ENCODE results near the gene SLIT3.
A peak's percentile ranks its signal among the peaks of the same experiment; 100 is the strongest.

SLIT3 gene

GRCh38 chr5:169070413-169070812 lies 230.5 kb downstream of the SLIT3 start:
- Histone ChIP-seq H3K27ac (peak overlapping the region; percentile 63), H3K27me3 (ENCODE audit: control insufficient read depth, insufficient read depth, low read length) (no peaks in the 10 kb centered on the region), H3K79me2 (peaks cover 10% of the 10 kb centered on the region), H3K9ac (no peak overlapping the region), H3K4me1 (peaks cover 19% of the 10 kb centered on the region), H2AFZ (no peak overlapping the region), H3K4me3 (ENCODE audit: low read depth, low read length) (no peak overlapping the region), H3K4me2 (ENCODE audit: low read length) (peak overlapping the region; percentile 52), H3K9me3 (ENCODE audit: control insufficient read depth, low read length) (no peaks in the 10 kb centered on the region), H3K36me3 (ENCODE audit: control insufficient read depth, insufficient read depth, low read length) (no peaks in the 10 kb centered on the region)
- no peak for TF ChIP-seq CTCF (IDR thresholded peaks at IDR 0.05)

DNA sequence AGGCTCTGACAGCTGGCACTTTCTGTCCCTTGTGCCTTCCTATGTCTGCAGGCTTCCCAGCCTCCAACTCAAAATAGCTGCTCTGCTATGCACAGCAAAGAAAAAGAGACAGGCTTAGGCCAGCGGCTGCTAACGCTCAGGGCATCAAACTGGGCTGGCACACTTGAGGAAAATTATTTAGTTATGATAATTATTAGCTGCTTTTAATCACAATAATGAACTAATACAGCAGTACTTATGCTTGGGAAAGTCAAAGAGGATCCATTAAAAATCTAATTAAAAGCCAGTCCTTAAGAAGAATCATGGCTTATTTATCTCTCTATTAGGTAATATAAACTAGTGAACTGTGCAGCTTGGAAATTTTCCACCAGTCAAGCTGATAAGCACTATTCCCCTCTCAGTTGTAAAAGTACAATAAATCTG lies 233.2 kb downstream of the SLIT3 start:
- Histone ChIP-seq H3K36me3 (ENCODE audit: control insufficient read depth, insufficient read depth, low read length) (no peaks in the 10 kb centered on the region), H3K27me3 (ENCODE audit: control insufficient read depth, insufficient read depth, low read length) (no peaks in the 10 kb centered on the region), H2AFZ (no peak overlapping the region), H3K79me2 (peaks cover 26% of the 10 kb centered on the region), H3K9me3 (ENCODE audit: control insufficient read depth, low read length) (no peaks in the 10 kb centered on the region), H3K4me3 (ENCODE audit: low read depth, low read length) (no peak overlapping the region), H3K4me1 (peaks cover 19% of the 10 kb centered on the region), H3K27ac (no peak overlapping the region), H3K9ac (no peak overlapping the region), H3K4me2 (ENCODE audit: low read length) (no peak overlapping the region)
- no peak for TF ChIP-seq CTCF (IDR thresholded peaks at IDR 0.05)

DNA sequence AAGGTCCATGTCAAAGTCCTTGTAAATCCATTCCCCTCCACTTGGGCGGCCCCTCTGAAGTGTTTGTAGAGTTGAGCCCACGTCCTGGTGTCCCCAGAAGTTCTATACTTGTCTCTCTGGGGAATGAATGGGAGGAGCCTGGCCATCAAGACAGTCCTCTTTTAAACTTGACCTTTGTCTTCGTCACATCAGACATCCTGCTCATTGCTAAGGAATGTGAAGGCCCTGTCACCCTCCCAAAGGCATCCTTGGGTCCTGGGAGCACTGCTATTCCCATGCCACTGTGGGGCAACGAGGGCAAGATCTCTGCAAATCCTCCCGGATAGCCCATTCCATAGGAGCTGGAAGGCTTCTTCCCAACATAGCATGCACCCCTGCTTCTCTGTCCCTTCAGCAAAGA lies 235.5 kb downstream of the SLIT3 start:
- Histone ChIP-seq H3K4me1 (peaks cover 22% of the 10 kb centered on the region), H3K79me2 (peaks cover 38% of the 10 kb centered on the region), H3K9me3 (ENCODE audit: control insufficient read depth, low read length) (no peaks in the 10 kb centered on the region), H2AFZ (no peak overlapping the region), H3K27ac (no peak overlapping the region), H3K9ac (no peak overlapping the region), H3K27me3 (ENCODE audit: control insufficient read depth, insufficient read depth, low read length) (no peaks in the 10 kb centered on the region), H3K36me3 (ENCODE audit: control insufficient read depth, insufficient read depth, low read length) (no peaks in the 10 kb centered on the region), H3K4me3 (ENCODE audit: low read depth, low read length) (no peak overlapping the region), H3K4me2 (ENCODE audit: low read length) (no peak overlapping the region)
- no peak for TF ChIP-seq CTCF (IDR thresholded peaks at IDR 0.05)

- Histone ChIP-seq H3K4me3 (ENCODE audit: low read depth, low read length) (no peak overlapping the region), H2AFZ (no peak overlapping the region), H3K9ac (no peak overlapping the region), H3K4me2 (ENCODE audit: low read length) (no peak overlapping the region), H3K4me1 (peaks cover 12% of the 10 kb centered on the region), H3K9me3 (ENCODE audit: control insufficient read depth, low read length) (no peaks in the 10 kb centered on the region), H3K36me3 (ENCODE audit: control insufficient read depth, insufficient read depth, low read length) (no peaks in the 10 kb centered on the region), H3K27me3 (ENCODE audit: control insufficient read depth, insufficient read depth, low read length) (no peaks in the 10 kb centered on the region), H3K27ac (no peak overlapping the region), H3K79me2 (peaks cover 44% of the 10 kb centered on the region)
- TF ChIP-seq CTCF (IDR thresholded peaks at IDR 0.05): no peak
These were observed 236.8 kb downstream of the SLIT3 start for GRCh38 chr5:169064093-169064492.

GRCh38 chr5:169063316-169063953 lies 237.5 kb downstream of the SLIT3 start:
- H3K27me3 ChIP-seq (ENCODE audit: control insufficient read depth, insufficient read depth, low read length): no peaks in the 10 kb centered on the region
- no peak overlapping the region for H2AFZ ChIP-seq
- TF ChIP-seq CTCF (IDR thresholded peaks at IDR 0.05): no peak
- no peaks in the 10 kb centered on the region for H3K36me3 ChIP-seq (ENCODE audit: control insufficient read depth, insufficient read depth, low read length)
- no peak overlapping the region for H3K4me2 ChIP-seq (ENCODE audit: low read length)
- peaks cover 12% of the 10 kb centered on the region for H3K4me1 ChIP-seq
- no peak overlapping the region for H3K4me3 ChIP-seq (ENCODE audit: low read depth, low read length)
- no peaks in the 10 kb centered on the region for H3K9me3 ChIP-seq (ENCODE audit: control insufficient read depth, low read length)
- H3K9ac ChIP-seq: no peak overlapping the region
- no peak overlapping the region for H3K27ac ChIP-seq
- H3K79me2 ChIP-seq: peaks cover 49% of the 10 kb centered on the region
